HG02642 (cell line): ENCODE data around the gene FMN2.
"Not testable (repeated sequence)": the region's sequence is repeated elsewhere in the genome, so short reads cannot be mapped to it uniquely, and the experiment has no call there.

ENCODE experiments used
- ATAC-seq: cut with Tn5 transposase; IDR thresholded peaks from one replicate; pipeline ENCODE4 v1.9.1; 2021; ENCODE audit warnings: mild to moderate bottlenecking; ENCODE audit not compliant: unreplicated experiment, poor library complexity

FMN2 gene

DNA sequence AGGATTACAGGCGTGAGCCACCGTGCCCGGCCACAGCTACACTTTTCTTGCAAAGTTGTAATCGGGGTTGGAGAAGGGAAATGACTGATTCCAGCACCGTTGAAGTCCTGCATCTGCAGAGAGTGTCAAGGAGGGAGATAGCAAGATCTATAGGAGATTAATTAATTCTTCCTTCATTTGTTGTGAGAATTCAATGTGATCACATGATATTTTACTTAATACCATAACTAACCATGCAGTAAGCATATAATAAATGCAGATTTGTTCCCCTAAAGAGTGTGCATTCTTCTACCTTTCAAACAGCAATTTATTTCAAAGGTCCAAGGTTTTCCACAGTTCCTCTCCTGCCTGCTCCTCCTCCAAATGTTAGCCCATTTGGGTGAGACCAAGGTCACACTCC, 315.7 kb downstream of the FMN2 start:
- no peak for ATAC-seq

DNA sequence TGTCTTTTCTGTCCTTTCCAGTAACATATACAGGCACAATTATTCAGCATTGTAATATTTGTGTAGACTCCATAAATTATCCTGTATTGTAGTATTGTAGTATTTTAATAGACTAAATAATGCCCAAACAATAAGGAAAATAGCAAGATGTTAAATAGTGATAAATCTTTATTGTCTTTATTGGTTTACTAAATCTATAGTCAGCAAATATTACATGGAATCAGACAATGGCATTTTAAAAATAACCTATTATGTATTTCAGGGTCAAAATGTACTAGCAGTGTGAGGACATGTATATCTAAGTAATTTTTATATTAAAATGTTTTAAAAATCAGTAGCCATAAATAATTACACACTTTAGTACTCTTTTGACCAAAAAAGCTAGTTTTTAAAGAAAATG, 317.9 kb downstream of the FMN2 start:
- ATAC-seq: no peak

GRCh38 chr1:240413732-240414131, 322.0 kb downstream of the FMN2 start:
- ATAC-seq: no peak

GRCh38 chr1:240414237-240414636, 322.6 kb downstream of the FMN2 start:
- no peak for ATAC-seq

DNA sequence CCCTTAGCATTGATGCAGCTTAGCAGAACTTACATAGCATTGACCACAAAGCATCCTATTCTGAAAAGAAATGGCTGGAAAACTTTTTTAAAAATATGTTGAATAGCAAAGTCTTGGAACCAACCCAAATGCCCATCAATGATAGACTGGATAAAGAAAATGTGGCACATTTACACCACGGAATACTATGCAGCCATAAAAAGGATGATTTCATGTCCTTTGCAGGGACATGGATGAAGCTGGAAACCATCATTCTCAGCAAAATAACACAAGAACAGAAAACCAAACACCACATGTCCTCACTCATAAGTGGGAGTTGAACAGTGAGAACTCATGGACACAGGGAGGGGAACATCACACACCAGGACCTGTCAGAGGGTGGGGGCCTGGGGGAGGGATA, 323.3 kb downstream of the FMN2 start:
- ATAC-seq: not testable (repeated sequence)

GRCh38 chr1:240415532-240415931, 323.8 kb downstream of the FMN2 start:
- ATAC-seq: no peak

- no peak for ATAC-seq
These were observed 325.6 kb downstream of the FMN2 start for GRCh38 chr1:240417317-240417716.

DNA sequence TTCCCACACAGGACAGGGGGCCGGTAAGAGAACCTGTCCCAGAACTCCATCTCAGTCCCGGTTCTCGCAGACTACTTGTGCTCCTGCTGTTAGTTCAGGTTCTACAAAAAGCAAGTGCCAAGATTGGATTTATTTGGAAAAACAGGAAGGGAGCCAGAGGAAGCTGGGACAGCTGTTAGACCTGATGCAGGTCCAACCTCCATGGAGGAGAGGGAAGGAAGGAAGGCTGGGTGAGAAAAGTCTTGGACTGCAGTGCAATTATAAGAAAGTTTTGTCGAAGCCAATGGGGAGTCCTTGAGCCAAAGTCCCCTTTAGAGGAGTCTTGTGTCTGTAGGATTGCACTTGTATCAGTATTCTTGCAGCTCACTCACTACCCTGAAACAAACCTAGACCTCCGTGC, 329.1 kb downstream of the FMN2 start:
- no peak for ATAC-seq

- no peak for ATAC-seq
These were observed 331.7 kb downstream of the FMN2 start for GRCh38 chr1:240423246-240423924.

- no peak for ATAC-seq
These were observed 333.2 kb downstream of the FMN2 start for GRCh38 chr1:240424740-240425464.

DNA sequence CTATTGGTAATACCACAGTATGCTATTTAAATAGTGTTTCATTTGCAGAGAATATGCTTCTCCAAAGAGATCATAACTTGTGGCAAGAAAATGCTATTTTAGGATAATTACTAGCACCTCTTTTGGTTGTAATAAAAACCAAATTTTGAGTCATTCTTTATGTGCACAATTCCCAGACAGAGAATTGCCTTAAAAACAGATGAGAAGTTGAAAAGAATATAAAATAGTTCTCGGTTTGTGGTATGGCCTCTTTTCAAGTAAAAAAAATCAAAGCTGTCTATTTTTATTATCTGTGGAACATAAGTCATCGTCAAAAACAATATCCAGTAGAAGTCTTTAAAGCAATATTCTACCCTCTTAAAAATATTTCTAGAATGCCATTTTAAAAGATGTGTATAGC, 334.4 kb downstream of the FMN2 start:
- no peak for ATAC-seq

DNA sequence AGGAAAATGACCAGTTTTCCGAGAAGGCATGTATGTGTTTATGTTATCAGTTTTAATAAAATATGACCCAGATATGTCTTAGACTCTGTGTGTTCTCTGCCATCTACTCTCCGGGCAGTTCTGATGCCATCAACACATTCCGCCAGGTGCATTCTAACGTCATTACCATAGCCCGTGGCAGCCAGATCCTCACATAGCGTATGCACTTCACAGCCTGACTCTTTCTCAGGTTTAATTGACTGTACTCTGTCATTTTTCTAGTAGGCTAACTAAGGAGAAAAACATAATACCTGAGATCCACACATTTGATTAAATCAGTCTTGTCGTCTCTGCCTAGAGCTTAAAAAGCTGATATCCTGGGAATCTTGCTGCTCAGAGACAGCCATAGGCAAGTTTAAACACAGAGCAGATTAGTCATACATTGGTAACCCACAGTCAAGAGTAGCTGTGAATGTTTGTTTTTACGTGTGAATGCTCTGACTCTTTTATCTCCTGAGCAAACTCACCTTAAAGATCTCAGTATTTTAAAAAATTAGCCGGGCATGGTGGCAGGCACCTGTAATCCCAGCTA, 344.4 kb downstream of the FMN2 start:
- ATAC-seq: no peak

GRCh38 chr1:240441669-240442068, 350.0 kb downstream of the FMN2 start:
- ATAC-seq: no peak

DNA sequence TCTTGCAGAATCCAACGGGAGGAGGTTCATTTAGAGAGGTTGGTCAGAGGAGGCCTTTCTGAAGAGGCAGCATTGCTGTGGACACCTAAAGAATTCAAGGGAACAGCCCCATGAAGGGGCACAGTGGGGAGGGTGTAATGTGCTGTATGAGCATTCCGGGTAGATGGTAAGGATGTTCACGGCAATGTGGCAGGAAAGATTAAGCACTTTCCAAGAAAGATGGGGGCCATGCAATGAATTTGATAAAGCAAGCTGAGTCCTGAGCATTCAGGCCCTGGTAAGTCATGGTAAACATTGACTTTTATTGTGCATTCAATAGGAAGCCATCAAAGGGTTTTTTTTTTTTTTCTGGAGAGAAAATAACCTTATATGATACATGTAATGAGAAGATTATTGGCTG, 353.7 kb downstream of the FMN2 start:
- ATAC-seq: no peak

DNA sequence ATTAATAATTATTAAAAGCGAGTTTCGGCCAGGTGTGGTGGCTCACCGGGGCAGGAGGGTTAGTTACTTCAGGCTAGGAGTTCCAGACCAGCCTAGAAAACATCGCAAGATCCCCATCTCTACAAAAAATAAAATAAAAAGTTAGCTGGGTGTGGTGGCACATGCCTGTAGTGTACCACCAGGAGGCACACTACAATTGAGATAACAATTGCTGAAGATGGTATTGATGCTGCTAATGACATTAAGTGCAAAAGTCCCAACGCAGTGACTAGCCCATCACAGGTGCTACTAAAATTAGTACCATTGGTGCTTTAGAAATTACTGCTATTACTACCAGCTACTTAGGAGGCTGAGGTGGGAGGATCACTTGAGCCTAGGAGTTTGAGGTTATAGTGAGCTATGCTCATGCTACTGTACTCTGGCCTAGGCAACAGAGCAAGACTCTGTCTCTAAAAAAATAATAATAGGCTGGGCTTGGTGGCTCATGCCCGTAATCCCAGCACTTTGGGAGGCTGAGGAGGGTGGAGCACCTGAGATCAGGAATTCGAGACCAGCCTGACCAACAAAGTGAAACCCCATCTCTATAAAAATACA, 363.6 kb downstream of the FMN2 start:
- ATAC-seq: no peak

DNA sequence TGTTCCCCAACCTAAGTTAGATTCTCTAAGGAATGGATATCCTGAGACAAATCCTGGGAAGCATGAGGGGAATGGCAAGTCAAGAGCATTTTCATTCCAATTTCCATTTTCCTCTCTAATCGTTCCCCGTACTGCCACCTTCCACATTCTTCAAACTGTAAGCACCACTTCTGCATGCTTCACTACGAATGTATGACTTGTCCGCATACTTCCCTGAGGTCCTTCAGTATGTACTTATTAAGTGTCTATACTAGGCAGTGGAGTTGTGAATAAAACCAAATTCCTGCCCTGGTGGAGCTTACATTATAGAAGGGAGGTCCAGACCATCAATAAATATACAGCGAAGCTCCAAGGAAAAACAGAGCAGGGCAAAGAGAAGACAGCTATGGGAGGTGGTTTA, 365.5 kb downstream of the FMN2 start:
- no peak for ATAC-seq

- no peak for ATAC-seq
These were observed 370.6 kb downstream of the FMN2 start for GRCh38 chr1:240462277-240462676.

DNA sequence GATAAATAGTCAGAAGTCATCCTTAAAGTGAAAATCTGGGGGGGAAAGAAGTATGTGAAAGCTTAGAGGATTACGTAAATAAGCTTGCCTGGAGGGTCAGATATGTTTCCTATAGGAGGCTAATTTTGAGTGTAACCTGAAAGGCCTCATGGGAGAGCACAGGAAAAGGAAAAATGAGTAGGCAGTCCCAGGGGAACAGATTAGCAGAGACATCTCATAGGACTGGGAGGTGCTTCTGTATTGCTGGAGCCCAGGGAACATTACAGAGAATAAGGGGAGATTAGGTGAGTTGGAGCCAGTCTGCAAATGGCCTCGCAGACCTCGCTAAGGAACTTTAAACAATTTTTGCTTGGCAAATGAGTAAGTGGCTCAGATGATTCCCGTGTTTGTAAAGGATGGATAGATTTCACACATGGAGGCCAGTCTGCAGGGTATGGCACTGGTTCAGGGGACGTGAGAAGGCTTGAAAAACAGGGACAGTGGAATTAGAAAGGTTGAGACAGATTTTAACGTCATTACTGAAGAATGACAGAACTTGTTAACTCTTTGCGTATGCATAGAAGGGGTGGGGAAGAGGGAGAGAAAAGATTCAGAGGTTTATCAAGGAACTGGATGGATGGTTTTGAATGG, 371.2 kb downstream of the FMN2 start:
- ATAC-seq: no peak

DNA sequence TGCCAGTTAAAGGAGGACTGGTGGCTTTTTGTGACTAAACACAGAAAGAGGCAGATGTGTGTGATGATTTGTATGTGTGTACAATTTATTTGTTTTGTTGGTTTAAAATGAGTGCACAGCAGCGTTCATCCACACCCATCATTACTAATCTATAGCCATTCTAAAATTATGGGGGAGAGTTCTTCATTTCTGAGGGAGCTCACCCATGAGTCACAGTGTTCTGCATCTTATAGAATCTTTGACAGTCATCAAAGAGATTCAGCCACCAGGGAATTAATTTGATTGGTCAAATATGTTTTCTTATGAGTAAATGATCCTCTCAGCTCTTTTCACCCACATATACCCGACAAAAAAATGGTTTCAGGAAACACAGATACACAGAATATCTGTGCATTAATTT, 372.4 kb downstream of the FMN2 start:
- no peak for ATAC-seq

DNA sequence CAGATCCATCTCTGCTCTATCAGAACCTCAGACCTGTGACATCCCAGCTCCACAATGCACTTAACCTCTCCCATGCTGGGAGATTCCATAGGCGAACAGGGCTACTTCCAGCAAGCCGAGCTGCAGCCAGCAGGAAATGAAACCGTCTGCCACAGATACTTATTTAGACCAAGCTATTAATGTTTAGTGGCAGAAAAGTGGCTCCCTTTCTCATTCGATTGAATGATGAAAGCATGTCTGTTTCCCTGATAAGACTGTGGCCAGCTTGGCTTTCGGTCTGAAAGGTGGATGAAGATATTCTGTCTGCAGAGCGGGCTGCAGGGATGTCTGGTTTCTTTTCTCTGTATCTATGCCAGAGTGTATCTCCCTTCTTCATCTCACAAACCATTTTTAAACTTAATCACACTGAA, 373.9 kb downstream of the FMN2 start:
- no peak for ATAC-seq

- ATAC-seq: no peak
These were observed 374.8 kb downstream of the FMN2 start for GRCh38 chr1:240466509-240466908.
